Urothelium cell line (cell line): ENCODE results near the gene RPL7A.
"Not testable (repeated sequence)": the region's sequence is repeated elsewhere in the genome, so short reads cannot be mapped to it uniquely, and the experiment has no call there.

Experiments
- DNase-seq: peaks from one replicate; pipeline ENCODE4 v3.0.0; 2011; ENCODE audit warnings: low spot score, mixed read lengths
- FAIRE-seq: peaks from 2 replicates; lab custom pipeline; 2011; peaks lifted over from hg19 to GRCh38; lab: Jason Lieb, UNC

Gene RPL7A

DNA sequence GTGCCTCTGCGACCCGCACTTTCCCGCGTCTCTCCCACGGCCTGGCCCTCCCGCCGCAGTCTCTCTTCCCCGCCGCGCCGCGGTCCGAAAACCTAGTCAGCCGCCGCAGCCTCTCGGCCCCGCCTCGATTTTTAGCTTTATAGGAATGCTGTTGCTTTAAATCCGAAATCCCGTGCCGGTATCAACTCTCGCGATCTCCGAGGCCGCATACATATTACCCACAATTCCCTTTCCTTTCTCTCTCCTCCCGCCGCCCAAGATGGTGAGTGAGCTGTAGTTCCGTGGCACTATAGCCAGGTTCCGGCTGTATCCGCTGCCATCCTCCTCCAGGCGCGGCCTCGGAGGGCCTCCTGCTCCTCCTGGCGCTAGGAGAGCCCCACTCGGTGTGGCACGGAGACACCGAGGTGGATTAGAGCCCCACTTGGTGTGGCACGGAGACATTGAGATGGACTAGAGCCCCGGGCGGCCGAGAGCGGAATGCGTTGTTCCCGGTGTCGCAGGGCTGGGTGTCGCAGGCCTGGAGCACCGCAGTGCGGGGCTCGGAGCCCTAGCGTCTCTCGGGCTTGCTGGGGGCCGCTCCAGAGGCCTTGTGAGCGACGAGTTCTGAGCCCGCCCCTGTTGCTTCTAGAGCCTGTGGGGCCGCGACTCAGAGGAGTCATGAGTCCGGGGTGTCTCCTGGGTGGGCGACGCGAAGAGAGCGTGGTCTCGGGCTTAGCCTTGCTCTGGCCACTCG lies at the start of gene RPL7A, which contains the start of gene MED22:
TSS of gene RPL7A (plus strand) at position 234 of the 733 bp plus-strand sequence. CDS start at position 260, 26 bp downstream.
TSS of gene MED22 (minus strand) at position 147 of the 733 bp plus-strand sequence. CDS start 1,469 bp downstream, outside the sequence.
- FAIRE-seq (no peak), DNase-seq (peak; percentile 88)

DNA sequence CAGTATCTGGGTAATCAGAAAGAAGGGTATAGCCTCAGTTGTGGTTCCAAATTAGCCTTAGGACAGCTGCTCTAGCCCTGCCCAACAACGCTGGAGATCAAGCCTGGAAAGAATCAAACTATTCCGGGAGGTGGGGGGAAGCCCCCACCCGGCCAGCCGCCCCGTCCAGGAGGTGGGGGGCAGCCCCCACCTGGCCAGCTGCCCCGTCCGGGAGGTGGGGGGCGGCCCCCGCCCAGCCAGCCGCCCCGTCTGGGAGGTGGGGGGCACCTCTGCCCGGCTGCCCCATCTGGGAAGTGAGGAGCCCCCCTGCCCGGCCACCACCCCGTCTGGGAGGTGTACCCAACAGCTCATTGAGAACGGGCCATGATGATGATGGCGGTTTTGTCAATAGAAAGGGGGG lies 48.0 kb upstream of the RPL7A start:
- not testable (repeated sequence) for FAIRE-seq, DNase-seq

DNA sequence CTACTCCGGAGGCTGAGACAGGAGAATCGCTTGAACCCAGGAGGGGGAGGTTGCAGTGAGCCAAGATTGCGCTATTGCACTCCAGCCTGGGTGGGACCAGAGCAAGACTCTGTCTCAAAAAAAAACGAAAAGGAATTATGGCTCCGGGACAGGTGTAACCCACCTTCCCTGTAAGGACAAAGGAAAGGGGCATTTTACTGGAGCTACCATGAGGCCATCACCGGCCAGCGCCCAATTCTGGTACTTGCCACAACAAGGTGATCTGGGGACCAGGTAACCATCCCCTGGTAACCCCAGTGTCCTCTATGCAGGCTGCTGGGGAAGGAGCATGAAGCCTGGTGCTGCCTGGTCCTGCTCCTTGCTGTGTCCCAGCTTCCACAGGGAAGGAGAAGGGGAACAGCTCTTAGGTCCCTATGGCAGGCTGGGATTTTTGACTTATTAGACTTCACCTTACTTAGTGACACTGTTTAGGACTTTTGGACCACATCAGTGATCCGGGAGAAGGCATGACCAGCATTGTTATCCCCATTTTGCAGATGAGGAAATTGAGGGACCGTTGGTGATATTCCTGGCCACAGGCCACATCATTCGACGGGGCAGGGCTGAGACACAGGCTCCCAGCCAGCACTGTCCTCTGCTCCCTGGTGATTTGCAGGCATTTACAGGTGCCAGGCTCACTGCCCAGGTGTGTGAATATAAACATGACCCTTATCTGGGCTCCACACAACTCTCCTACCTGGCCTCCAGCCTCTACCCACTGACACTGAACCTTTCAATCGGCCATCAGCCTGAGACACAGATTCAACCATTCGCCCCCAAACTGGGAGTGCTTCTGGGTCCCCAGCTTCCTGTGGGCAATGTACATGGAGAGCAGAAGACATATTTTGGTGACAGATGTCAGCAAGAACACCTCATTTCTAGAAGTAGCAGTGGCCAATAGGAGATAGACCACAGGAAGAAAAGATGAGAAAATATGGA lies 46.5 kb upstream of the RPL7A start:
- FAIRE-seq: no peak

DNA sequence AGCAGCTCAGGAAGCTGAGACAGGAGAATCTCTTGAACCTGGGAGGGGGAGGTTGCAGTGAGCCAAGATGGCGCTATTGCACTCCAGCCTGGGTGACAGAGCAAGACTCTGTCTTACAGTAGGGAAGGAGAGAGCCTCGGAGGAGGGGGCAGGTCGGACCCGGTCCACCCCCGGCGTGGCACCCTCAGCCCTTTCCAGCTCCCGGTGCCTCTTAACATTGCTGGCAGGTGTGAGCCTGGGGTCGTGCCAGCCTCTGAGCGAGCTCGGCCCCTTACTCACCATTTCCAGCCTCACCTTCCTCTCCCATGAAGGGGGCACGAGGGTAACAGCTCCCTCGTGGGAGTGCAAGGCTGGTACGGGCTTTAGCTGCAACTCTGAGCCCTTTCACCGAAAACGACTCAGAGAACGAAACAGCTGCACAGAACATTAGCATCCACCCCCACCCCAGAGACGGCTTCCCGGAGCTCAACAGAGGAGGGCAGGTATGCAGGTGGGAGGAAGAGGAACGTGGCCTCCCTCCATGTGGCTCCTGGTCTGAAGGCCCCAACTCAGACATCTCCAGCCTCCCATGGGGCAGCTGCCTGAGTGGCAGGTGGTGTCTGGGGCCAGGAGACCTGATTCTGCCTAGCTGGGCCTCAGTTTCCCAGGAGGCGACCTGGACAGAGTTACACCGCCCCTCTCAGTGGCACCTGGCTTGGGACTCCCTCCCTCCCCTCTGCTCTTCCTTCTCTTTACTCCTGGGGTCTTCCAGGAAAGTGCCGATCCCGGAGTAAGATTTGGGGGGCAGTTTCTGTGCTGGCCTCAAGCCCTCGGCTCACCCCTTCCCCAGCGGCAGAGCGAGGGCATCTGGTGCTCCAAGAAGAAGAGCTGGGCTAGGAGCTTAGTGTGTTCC lies 44.5 kb upstream of the RPL7A start:
- FAIRE-seq: no peak
- DNase-seq: no peak

More for the DNA sequence above, 46.5 kb upstream of the RPL7A start:
- DNase-seq: no peak

DNA sequence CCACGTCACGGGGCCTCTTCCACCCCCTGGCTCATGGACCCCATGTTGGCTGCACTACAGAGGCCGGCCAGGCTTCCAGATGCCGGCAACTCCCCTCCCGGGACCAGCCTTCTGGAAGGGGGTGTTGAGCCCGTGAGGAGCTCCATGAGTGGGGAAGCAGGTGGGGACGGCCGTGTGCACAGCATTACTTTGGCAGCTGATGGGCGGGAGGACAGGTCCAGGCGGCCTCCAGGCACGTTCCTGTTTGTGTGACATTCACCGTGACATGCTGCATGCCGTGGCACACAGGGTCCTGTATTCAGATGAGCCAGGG lies 43.9 kb upstream of the RPL7A start:
- FAIRE-seq (no peak), DNase-seq (no peak)

DNA sequence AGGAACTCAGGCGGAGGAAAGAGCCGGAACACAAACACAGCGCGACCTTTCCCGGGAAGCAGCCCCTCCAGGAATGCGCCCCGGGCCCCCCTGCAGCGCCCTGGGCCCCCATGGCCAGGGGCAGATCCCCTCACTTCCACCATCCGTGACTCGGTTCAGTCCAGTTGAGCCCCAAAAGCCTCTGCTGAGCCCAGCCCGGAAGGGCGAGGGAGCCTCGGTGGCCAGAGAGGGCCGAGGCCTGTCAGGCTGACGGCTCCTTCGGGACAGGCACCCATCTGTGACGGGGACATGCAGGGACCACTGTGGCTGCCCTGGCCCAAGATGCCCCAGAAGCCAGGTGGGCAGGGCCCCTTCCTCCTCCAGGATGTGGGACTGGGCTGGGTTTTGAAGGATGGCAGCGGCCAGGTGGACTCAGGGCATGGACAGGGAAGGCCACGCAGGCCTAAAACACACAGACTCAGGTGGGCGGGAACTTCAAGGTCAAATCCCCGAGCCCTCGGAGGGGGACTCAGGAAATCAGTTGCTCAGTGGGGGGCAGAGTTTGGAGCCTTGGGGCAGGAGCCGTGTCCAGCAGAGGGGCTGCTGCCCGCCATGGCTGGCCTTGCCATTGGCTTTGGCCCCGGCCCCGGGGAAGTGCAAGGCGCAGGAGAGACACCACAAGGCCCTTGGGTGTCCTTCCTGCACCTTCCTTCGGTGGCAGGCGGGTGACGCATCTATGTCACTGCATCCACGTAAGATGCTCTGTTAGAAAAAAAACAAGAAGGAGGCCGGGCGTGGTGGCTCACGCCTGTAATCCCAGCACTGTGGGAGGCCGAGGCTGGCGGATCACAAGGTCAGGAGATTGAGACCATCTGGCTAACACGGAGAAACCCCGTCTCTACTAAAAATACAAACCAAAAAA lies 43.3 kb upstream of the RPL7A start:
- no peak for FAIRE-seq

DNA sequence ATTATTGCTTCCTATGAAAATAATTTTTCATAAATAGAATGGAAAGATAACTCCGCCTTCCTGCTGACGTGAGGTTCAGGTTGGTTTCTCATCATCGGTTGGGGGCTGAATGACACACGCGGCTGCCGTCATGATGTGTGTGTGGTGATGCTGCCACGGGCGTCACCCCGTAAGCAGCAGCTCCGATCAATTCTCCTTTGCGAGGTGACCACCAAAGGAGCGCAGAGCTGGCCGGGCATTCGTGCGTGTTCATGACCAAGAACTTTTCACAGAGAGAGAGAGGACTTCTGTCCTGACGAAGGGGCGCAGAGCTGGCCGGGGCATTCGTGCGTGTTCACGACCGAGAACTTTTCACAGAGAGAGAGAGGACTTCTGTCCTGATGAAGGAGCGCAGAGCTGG lies 42.3 kb upstream of the RPL7A start:
- DNase-seq: no peak
- FAIRE-seq: no peak

More for the DNA sequence above, 43.3 kb upstream of the RPL7A start:
- no peak for DNase-seq

DNA sequence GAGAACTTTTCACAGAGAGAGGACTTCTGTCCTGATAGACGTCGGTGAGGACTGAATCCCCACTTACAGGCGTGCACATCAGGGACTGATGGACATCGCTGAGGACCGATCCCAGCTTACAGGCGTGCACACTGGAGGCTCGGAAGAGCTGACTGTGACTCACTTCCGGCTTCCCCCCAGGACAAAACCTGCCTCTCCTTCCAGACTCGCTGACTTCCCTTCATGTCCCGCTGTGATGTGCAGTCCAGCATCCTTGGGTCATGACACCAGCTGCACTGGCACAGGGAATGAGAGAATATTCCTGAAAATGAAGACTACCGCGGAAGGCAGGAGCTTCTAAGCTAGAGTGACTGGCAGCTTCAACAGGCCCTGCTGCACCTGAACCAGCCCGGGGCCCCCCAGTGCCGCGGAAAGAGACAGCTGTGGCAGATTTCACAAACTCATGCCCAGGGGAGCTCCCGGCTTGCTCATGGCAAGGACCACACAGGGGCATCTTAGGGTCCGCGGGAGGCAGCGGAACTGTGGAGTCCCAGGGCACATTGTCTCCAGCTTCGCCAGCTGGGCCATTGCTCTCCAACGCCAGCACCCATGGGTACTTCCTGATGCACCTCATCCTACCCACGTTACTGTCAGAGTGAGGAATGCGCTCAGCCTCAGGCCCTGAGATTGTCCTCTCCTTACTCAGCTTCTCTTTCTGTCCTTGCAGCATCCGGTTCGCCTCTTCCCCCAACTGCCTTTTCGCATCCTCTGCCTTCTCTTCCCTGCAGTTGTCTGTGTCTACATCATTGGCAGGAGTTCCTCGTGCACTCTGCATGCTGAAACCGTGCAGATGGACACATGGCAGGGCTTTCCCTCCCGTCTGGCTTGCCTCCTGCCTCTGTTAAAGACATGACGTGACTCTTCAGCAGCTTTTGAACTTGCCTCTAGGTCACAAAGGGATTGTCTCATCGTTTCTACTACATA lies 41.5 kb upstream of the RPL7A start:
- peak; percentile 55 for DNase-seq
- FAIRE-seq: no peak

DNA sequence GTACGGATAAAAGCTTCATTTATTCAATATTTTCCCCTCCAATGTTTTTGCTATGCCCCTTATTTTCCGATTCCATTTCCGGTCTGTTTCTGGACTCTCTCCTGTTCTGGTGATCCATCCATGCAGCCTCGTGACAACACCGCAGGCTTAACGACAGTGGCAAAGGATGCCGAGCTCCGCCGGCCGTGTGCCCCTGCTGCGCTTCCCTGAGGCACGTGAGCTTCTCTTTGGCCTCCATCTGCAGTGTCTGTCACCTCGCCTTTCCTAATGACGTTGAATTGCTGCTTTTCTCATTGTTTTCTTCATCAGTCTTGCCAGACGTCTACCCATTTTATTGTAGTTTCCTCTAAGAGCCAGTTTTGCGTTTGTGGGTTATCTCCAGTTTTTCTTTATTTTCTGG lies 40.7 kb upstream of the RPL7A start:
- DNase-seq: no peak
- FAIRE-seq: no peak

DNA sequence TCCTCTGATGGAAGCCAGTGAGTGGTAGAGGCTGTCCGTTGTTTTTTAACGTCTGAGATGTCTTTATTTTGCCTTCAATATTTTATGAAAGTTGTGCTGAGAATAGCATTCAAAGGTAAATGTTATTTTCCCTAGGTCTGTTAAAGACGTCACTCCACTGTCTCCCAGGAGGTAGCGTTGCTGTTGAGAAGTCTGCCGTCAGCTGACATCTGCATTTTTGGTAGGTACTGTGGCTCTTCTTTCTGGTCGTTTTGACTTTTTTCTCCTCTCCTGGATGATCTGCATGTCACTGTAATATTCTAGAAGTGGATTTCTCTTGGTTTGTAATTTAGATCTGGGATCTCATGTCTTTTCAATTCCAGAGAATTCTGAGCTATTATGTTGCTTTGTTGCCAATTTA lies 38.4 kb upstream of the RPL7A start:
- no peak for FAIRE-seq
- DNase-seq: no peak

DNA sequence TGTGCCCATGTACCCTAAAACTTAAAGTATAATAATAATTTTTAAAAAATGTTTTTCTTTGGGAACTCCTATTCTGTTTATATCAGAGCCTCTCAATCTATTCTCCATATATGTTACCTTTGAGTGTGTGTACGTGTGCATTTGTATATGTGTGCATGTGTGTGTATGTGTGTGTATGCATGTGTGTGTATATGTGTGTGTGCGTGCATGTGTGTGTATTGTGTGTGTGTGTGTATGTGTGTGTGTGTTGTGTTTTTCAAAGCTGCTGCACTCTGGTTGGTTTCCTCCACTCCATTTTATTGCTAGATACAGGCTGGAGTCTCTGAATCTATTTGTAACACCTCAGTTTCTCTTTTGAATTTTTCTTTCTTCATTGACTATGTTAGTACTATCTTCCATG lies 32.0 kb upstream of the RPL7A start:
- no peak for DNase-seq
- FAIRE-seq: no peak

DNA sequence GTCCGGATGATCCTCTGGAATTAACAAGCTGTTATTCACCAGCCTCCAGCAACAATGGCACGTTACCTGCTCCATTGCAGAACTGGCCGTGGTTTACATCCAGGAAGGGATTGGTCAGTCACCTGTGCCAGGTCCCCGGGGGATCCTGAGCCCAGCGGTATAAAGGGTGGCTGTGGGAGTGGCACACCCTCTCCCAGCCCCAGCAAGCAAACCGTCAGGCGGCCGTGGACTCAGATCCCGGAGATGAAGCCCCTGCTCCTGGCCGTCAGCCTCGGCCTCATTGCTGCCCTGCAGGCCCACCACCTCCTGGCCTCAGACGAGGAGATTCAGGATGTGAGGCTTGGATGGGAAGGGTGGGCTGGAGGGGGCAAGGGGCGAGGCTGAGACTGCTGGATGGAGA lies 30.5 kb upstream of the RPL7A start:
- FAIRE-seq, DNase-seq: not testable (repeated sequence)

DNA sequence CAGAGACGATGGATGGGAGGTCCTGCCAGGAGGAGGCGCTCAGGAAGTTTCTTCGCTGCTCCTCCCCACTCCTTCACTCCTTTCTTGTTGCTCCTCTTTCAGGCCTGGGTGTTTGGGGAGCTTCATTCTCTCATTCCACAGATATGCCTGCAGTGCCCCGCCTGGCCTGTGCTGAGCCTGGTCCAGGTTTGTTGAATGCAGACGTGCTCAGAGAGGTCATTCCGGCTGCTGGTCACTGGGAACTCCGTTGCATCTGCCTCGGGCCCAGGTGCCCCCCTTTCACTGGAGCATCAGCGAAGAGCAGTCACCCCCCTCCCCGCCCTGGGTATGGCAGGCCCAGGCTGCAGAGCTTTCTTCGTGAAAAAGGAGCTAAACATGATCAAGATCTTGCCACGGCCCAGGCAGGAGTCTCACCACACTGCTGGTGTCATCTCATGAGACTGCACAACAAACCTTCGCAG lies 27.6 kb upstream of the RPL7A start:
- no peak for DNase-seq
- no peak for FAIRE-seq

DNA sequence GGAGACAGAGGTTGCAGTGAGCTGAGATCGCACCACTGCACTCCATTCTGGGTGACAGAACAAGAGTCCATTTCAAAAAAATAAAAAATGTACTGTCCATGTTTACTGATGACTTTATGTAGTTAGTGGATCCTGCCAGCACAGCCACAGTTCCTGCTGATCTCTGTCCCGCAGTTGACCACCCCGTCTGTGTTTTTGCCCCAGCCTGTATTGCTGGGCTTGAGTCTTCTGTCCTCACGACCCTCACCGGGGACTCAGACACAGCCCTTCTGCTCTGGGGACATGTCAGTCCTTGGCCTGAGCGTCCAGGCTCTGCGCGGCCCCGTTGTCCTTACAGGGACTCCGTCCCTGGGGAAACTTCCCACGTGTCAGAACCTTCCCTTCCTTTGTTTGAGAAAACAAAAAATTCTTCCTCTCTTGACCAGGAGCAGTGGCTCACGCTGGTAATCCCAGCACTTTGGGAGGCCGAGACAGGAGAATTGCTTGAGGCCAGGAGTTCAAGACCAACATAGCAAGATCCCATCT lies 26.5 kb upstream of the RPL7A start:
- DNase-seq: no peak
- no peak for FAIRE-seq

DNA sequence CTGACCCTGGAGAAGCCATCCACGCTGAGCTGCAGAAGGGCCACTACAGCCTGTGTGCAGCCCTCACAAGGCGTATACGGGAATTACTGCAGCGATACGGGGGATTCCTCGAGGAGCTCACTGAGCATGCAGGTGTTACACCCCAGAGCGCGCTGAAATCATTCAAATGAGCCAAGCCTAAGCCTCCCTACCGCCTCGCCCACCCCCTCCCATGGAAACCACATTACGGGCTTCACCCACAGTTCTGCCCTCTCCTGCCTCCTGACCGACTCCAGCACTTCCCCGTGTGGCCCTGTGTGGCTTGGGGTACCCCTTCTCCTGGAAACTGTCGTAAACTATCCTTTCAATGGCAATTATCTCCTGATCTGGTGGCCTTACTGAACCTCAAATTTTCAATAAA lies 25.3 kb upstream of the RPL7A start:
- FAIRE-seq: no peak
- DNase-seq: no peak

DNA sequence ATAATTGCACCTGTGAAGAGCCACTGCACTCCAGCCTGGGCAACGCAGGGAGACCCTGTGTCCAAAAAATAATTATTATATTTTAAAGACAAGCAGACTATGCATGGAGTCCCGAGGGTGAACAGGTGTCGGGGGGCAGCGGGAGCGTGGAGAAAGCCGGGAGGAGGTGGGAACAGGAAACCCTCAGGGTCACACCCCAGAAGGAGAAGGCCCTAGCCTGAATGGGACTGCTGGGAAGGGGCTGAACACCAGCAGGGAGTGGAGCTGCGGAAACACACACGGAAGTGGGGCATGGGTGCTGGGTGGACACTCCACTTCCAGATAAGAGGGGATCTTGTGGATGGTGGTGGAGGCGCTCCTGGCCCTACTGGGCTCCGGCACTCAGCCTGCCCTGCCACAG lies 24.8 kb upstream of the RPL7A start:
- no peak for FAIRE-seq
- no peak for DNase-seq

DNA sequence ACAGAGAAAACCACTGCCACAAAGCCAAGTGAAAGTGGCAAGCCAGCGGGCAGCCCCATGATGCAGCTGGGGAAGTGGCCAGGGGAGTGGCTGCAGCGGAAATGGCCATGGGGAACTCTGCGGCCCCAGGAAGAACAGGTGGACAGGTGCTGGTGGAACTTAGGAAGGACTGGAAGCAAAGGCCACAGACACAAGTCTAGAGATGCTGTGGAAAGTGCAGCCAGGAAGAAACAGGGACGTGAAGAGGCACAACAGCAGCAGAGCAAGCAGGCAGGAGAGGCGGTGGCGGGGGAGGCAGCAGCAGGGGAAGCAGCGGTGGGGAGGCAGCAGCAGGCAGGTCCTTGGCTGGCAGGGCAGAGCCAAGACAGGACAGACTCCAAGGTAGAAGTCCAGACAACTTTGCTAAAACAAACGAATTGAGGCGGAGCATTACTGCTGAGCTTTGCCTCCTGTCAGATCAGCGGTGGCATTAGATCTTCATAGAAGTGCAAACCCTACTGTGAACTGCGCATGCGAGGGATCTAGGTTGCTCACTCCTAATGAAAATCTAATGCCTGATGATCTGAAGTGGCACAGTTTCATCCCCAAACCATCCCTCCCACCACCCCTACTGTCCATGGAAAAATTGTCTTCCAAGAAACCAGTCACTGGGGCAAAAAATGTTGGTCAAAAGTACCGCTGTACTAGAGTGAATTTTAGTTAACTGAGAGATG lies 23.9 kb upstream of the RPL7A start:
- FAIRE-seq (no peak), DNase-seq (no peak)

DNA sequence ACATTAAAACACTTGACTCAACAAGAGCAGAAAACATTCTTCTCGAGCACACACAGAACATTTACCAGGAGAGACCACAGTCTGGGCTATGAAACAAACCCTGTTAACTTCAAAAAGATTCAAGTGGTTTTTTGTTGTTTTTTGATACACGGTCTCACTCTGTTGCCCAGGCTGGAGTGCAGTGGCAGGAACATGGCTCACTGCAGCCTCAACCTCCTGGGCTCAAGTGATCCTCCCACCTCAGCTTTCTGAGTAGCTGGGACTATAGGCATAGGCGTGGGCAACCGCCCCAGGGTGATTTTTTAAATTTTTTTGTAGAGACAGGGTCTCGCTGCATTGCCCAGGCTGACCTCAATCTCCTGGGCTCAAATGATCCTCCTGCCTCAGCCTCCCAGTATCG lies 21.0 kb upstream of the RPL7A start:
- not testable (repeated sequence) for DNase-seq, FAIRE-seq
